GM23248 (cell line): Measurements from ENCODE around the gene MITF. TPM values are rescaled to one million over a fixed set of nuclear protein-coding genes. Genes with fewer than 3 reads are reported as not detected.

Experiments
- DNase-seq: peaks from one replicate; pipeline ENCODE4 v3.0.0-alpha.2; 2015
- H2AFZ ChIP-seq: fragments of 200-600 bp; sonication (generic); 2 replicates; pipeline ENCODE4 v1.6.1; 2016; ENCODE audit warnings: antibody characterized with exemption
- H3F3A ChIP-seq: fragments of 200-600 bp; sonication (generic); 2 replicates; pipeline ENCODE4 v1.6.1; 2016; ENCODE audit warnings: mild to moderate bottlenecking, antibody characterized with exemption, mixed run types; ENCODE audit not compliant: insufficient read depth
- H3K27ac ChIP-seq: fragments of 200-600 bp; sonication (generic); 2 replicates; pipeline ENCODE4 v1.5.1; 2016; ENCODE audit warnings: mild to moderate bottlenecking
- H3K27me3 ChIP-seq: fragments of 200-600 bp; sonication (generic); replicated peaks from 2 replicates; pipeline ENCODE4 v1.6.1; 2016; ENCODE audit warnings: mild to moderate bottlenecking; ENCODE audit not compliant: insufficient read depth
- H3K36me3 ChIP-seq: fragments of 200-600 bp; sonication (generic); 2 replicates; pipeline ENCODE4 v1.6.1; 2016; ENCODE audit warnings: low read depth, mild to moderate bottlenecking
- H3K4me1 ChIP-seq: fragments of 200-600 bp; sonication (generic); 2 replicates; pipeline ENCODE4 v1.6.1; 2016; ENCODE audit warnings: mild to moderate bottlenecking; ENCODE audit not compliant: insufficient read depth
- H3K4me2 ChIP-seq: fragments of 200-600 bp; sonication (generic); one replicate; pipeline ENCODE4 v1.6.1; 2016; ENCODE audit warnings: mild to moderate bottlenecking; ENCODE audit not compliant: unreplicated experiment
- H3K4me3 ChIP-seq: fragments of 200-600 bp; sonication (generic); 2 replicates; pipeline ENCODE4 v1.5.1; 2016; ENCODE audit warnings: mild to moderate bottlenecking
- H3K79me2 ChIP-seq: fragments of 200-600 bp; sonication (generic); 2 replicates; pipeline ENCODE4 v1.6.1; 2016; ENCODE audit warnings: mild to moderate bottlenecking; ENCODE audit not compliant: insufficient read depth
- H3K9ac ChIP-seq: fragments of 200-600 bp; sonication (generic); 2 replicates; pipeline ENCODE4 v1.6.1; 2016; ENCODE audit warnings: mild to moderate bottlenecking
- H3K9me2 ChIP-seq: fragments of 200-600 bp; sonication (generic); 2 replicates; pipeline ENCODE4 v1.6.1; 2016; ENCODE audit warnings: mixed run types, mild to moderate bottlenecking, moderate library complexity; ENCODE audit not compliant: insufficient read depth
- H3K9me3 ChIP-seq: fragments of 200-600 bp; sonication (generic); one replicate; pipeline ENCODE4 v1.6.1; 2017; ENCODE audit warnings: low read depth
- H4K20me1 ChIP-seq: fragments of 200-600 bp; sonication (generic); 2 replicates; pipeline ENCODE4 v1.6.0; 2016; ENCODE audit not compliant: insufficient read depth
- EZH2 ChIP-seq: fragments of 200-600 bp; sonication (generic); IDR thresholded peaks from 2 replicates; pipeline ENCODE4 v1.6.1; 2018; ENCODE audit warnings: antibody characterized with exemption, mild to moderate bottlenecking; ENCODE audit not compliant: insufficient read depth, poor library complexity, severe bottlenecking
- EZH2phosphoT487 ChIP-seq: fragments of 200-600 bp; sonication (generic); IDR thresholded peaks from 2 replicates; pipeline ENCODE4 v1.6.1; 2018; ENCODE audit warnings: antibody characterized with exemption, moderate library complexity, mild to moderate bottlenecking, low read depth; ENCODE audit not compliant: insufficient read depth
- WGBS, 2 experiments: methylation state at CpG; one replicate each; pipeline ENCODE4 v1.1.6; 2015 to 2017; ENCODE audit warnings: low lambda C conversion rate in 2 of 2, low coverage in 1 of 2; ENCODE audit errors: missing lambda C conversion rate in 2 of 2; 5-methylcytosine and 5-hydroxymethylcytosine counted together
- in situ Hi-C: fragments of 300-500 bp; cut with MboI; formaldehyde crosslinking; loops from 2 replicates; pipeline ENCODE4 v1.15.0; 2020
- polyA plus RNA-seq: library from polyadenylated mRNA; unstranded; fragments of >200 nt; fragmentation: Nextera tagmentation; extraction: Ambion mirVana; gene quantifications from 2 replicates; pipeline ENCODE4 v1.2.1, GENCODE V29; 2016
- total RNA-seq: library from RNA; depleted of rRNA; stranded (reverse); fragments of >200 nt; shearing (Covaris generic); gene quantifications from 2 replicates; pipeline ENCODE4 v1.2.3, GENCODE V29; 2014

Gene MITF
- total and polyA plus RNA-seq, 2 experiments from 2014 or later, result 0.86 to 2.0 TPM

- H3K4me3 ChIP-seq, result no peak overlapping the region
- no peak overlapping the region for H3K4me2 ChIP-seq
- H3K27ac ChIP-seq, result no peak overlapping the region
Observed at GRCh38 chr3:69764861-69765260, 25.6 kb downstream of the MITF start.

DNA sequence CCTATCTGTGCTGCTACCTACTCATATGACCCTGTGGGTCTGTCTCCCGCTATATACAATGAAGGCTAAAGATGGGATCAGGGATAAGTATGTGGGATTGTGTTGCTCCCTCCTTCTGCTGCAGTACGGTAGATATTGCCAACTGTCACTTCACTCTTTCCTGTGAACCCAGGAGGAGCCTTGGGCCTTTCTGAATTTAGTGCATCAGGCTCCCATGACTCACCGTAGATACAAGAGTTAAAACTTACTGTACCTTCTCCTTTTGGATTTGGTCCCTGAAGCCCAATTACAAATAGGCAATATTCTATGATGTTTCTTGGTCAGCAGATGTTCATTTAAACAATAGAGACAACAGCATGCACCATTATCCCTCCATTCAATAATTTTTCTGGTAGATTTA is 27.4 kb downstream of the MITF start:
- peaks cover 9% of the 10 kb centered on the region; the same call in 1 of the 2 replicates for H3K27me3 ChIP-seq
- H3K4me3 ChIP-seq, result no peak overlapping the region
- H3K4me2 ChIP-seq, result no peak overlapping the region
- in situ Hi-C loops, result no loop called here
- no peak overlapping the region for H3K9ac ChIP-seq
- no peaks in the 10 kb centered on the region for H3K79me2 ChIP-seq
- DNase-seq, result no peak
- H3K4me1 ChIP-seq, result peaks cover 38% of the 10 kb centered on the region
- H3K9me2 ChIP-seq, result no peaks in the 10 kb centered on the region
- TF ChIP-seq EZH2 (no peak), EZH2phosphoT487 (no peak)
- no peaks in the 10 kb centered on the region for H3K36me3 ChIP-seq
- no peak overlapping the region for H2AFZ ChIP-seq
- WGBS, 2 experiments, result 96 to 100% methylated on average over 3 of the region's 3 CpGs
- H4K20me1 ChIP-seq, result no peaks in the 10 kb centered on the region
- H3K27ac ChIP-seq, result no peak overlapping the region
- peaks cover 38% of the 10 kb centered on the region for H3F3A ChIP-seq
- H3K9me3 ChIP-seq, result no peaks in the 10 kb centered on the region

More at GRCh38 chr3:69764861-69765260, 25.6 kb downstream of the MITF start:
- Histone ChIP-seq H3K79me2 (no peaks in the 10 kb centered on the region), H3K9me3 (no peaks in the 10 kb centered on the region), H3K36me3 (no peaks in the 10 kb centered on the region), H3K4me1 (peaks cover 25% of the 10 kb centered on the region), H3K9ac (no peak overlapping the region), H4K20me1 (no peaks in the 10 kb centered on the region), H3K9me2 (no peaks in the 10 kb centered on the region), H2AFZ (no peak overlapping the region), H3K27me3 (peaks cover 18% of the 10 kb centered on the region; the same call in 1 of the 2 replicates), H3F3A (peaks cover 22% of the 10 kb centered on the region)
- in situ Hi-C loops, result no loop called here
- DNase-seq, result no peak
- 94 to 99% methylated on average over 3 of the region's 3 CpGs for WGBS, 2 experiments
- TF ChIP-seq EZH2 (no peak), EZH2phosphoT487 (no peak)

GRCh38 chr3:69767571-69767970 is 28.3 kb downstream of the MITF start:
- H3K4me1 ChIP-seq, result peaks cover 29% of the 10 kb centered on the region

GRCh38 chr3:69768438-69768837 is 29.2 kb downstream of the MITF start:
- Histone ChIP-seq H3K79me2 (no peaks in the 10 kb centered on the region), H3K9me2 (no peaks in the 10 kb centered on the region), H3K4me3 (no peak overlapping the region), H3K4me1 (peaks cover 21% of the 10 kb centered on the region), H3K9me3 (no peaks in the 10 kb centered on the region), H3K36me3 (no peaks in the 10 kb centered on the region), H3F3A (peaks cover 23% of the 10 kb centered on the region), H3K4me2 (no peak overlapping the region), H4K20me1 (no peaks in the 10 kb centered on the region), H3K27me3 (peaks cover 9% of the 10 kb centered on the region; the same call in 1 of the 2 replicates), H2AFZ (no peak overlapping the region), H3K9ac (no peak overlapping the region), H3K27ac (no peak overlapping the region)
- 77 to 79% methylated on average over 2 of the region's 2 CpGs for WGBS, 2 experiments
- no peak for TF ChIP-seq EZH2
- no peak for TF ChIP-seq EZH2phosphoT487
- DNase-seq, result no peak
- in situ Hi-C loops, result no loop called here

More at GRCh38 chr3:69767571-69767970, 28.3 kb downstream of the MITF start:
- no peaks in the 10 kb centered on the region for H3K9me3 ChIP-seq
- H3K9me2 ChIP-seq, result no peaks in the 10 kb centered on the region
- H3K4me2 ChIP-seq, result no peak overlapping the region
- H3K9ac ChIP-seq, result no peak overlapping the region
- no peak overlapping the region for H2AFZ ChIP-seq
- no peaks in the 10 kb centered on the region for H3K79me2 ChIP-seq
- peaks cover 32% of the 10 kb centered on the region for H3F3A ChIP-seq
- no peak overlapping the region for H3K27ac ChIP-seq
- TF ChIP-seq EZH2 (no peak), EZH2phosphoT487 (no peak)
- no peaks in the 10 kb centered on the region for H4K20me1 ChIP-seq
- DNase-seq, result no peak
- H3K4me3 ChIP-seq, result no peak overlapping the region
- WGBS, 2 experiments, result 40 to 46% methylated on average over 5 of the region's 5 CpGs
- H3K27me3 ChIP-seq, result peaks cover 9% of the 10 kb centered on the region; the same call in 1 of the 2 replicates
- no peaks in the 10 kb centered on the region for H3K36me3 ChIP-seq
- in situ Hi-C loops, result no loop called here

DNA sequence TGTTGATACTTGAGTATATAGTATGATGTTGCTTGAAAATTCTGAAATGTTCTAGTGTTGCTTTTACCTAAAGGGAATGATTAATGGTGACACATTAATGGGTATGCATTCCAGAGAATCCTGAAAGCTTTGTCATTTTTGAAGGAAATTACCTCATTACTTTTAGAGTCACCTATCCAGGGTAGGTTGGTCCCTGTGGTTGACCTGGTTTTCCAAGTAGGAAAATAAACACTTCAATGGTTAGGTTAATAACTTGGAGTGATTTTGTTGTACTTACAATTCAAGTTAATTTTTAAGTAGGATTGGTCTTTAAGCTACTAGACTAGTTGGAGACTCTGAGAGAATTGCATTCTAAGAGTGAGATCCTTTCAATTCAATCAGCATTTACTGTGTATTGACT is 31.0 kb downstream of the MITF start:
- peaks cover 21% of the 10 kb centered on the region for H3K4me1 ChIP-seq
- H3K4me2 ChIP-seq, result peak overlapping the region; percentile 2
- no peak overlapping the region for H3K9ac ChIP-seq
- H3K36me3 ChIP-seq, result no peaks in the 10 kb centered on the region
- no peak overlapping the region for H2AFZ ChIP-seq
- no peaks in the 10 kb centered on the region for H4K20me1 ChIP-seq
- in situ Hi-C loops, result no loop called here
- no peaks in the 10 kb centered on the region for H3K9me3 ChIP-seq
- peaks cover 17% of the 10 kb centered on the region for H3F3A ChIP-seq
- TF ChIP-seq EZH2phosphoT487, result no peak
- no peak for TF ChIP-seq EZH2
- H3K9me2 ChIP-seq, result no peaks in the 10 kb centered on the region
- DNase-seq, result peak; percentile 14
- no peak overlapping the region for H3K4me3 ChIP-seq
- no peak overlapping the region for H3K27ac ChIP-seq
- H3K79me2 ChIP-seq, result no peaks in the 10 kb centered on the region
- no peaks in the 10 kb centered on the region for H3K27me3 ChIP-seq
